DND-41 (cell line): ENCODE data around the gene ALKBH7.
A peak's percentile ranks its signal among the peaks of the same experiment; 100 is the strongest.

Experiments used
- ATAC-seq: fragments of 200-7000 bp; cut with Tn5 transposase; 3 replicates; pipeline ENCODE4 v1.9.1; 2021; ENCODE audit warnings: low read depth; ENCODE audit not compliant: insufficient read depth
- DNase-seq: peaks from one replicate; pipeline ENCODE4 v3.0.0-alpha.2; 2020
- H2AFZ ChIP-seq: 2 replicates; pipeline ENCODE4 v1.6.0; 2012; ENCODE audit warnings: low read depth, low read length
- H3K27ac ChIP-seq: 2 replicates; pipeline ENCODE4 v1.5.1; 2012; ENCODE audit warnings: low read length, inconsistent platforms
- H3K27me3 ChIP-seq: fragments of 200-600 bp; sonication (generic); 2 replicates; pipeline ENCODE4 v1.6.0; 2012; ENCODE audit warnings: low read length, mild to moderate bottlenecking, inconsistent platforms; ENCODE audit not compliant: insufficient read depth, poor library complexity
- H3K36me3 ChIP-seq: 2 replicates; pipeline ENCODE4 v1.5.1; 2012; ENCODE audit warnings: low read length, inconsistent platforms; ENCODE audit not compliant: insufficient read depth
- H3K4me1 ChIP-seq: 2 replicates; pipeline ENCODE4 v1.5.1; 2012; ENCODE audit warnings: mild to moderate bottlenecking, low read length; ENCODE audit not compliant: insufficient read depth
- H3K4me2 ChIP-seq: 2 replicates; pipeline ENCODE4 v1.6.0; 2012; ENCODE audit warnings: mild to moderate bottlenecking, moderate library complexity, low read length, inconsistent platforms; ENCODE audit not compliant: insufficient read depth
- H3K4me3 ChIP-seq, 2 experiments: fragments of 200-600 bp in 1 of 2; shearing (Covaris generic) in 1 of 2; 2 replicates each; pipeline ENCODE4 v1.5.1; 2012 to 2016; ENCODE audit warnings: inconsistent platforms in 2 of 2, low read length in 2 of 2, mild to moderate bottlenecking in 2 of 2, low read depth in 1 of 2, moderate library complexity in 1 of 2
- H3K79me2 ChIP-seq: 2 replicates; pipeline ENCODE4 v1.6.0; 2012; ENCODE audit warnings: low read length, inconsistent platforms; ENCODE audit not compliant: insufficient read depth
- H3K9ac ChIP-seq: 2 replicates; pipeline ENCODE4 v1.6.0; 2012; ENCODE audit warnings: low read depth, mild to moderate bottlenecking, inconsistent platforms, low read length, moderate library complexity
- H3K9me3 ChIP-seq: 2 replicates; pipeline ENCODE4 v1.5.1; 2012; ENCODE audit warnings: low read length, moderate library complexity, mild to moderate bottlenecking, inconsistent platforms; ENCODE audit not compliant: insufficient read depth, severe bottlenecking
- H4K20me1 ChIP-seq: 2 replicates; pipeline ENCODE4 v1.6.0; 2012; ENCODE audit warnings: low read length; ENCODE audit not compliant: insufficient read depth
- CTCF ChIP-seq: IDR thresholded peaks from 2 replicates; pipeline ENCODE4 v1.5.1; 2012; ENCODE audit warnings: borderline replicate concordance, low read length, moderate library complexity, mild to moderate bottlenecking; ENCODE audit not compliant: poor library complexity, severe bottlenecking; ENCODE audit errors: extremely low read depth
- EZH2 ChIP-seq: IDR thresholded peaks from 3 replicates; pipeline ENCODE4 v1.6.1; 2012; ENCODE audit warnings: borderline replicate concordance, low read depth, mild to moderate bottlenecking, moderate library complexity, low read length, inconsistent platforms; ENCODE audit not compliant: severe bottlenecking

The ALKBH7 gene

GRCh38 chr19:6362027-6362350, 10.6 kb upstream of the ALKBH7 start:
- peak; percentile 23; the same call in 2 of the 3 replicates for ATAC-seq
- Histone ChIP-seq H3K4me2 (peak overlapping the region; percentile 76), H2AFZ (peak overlapping the region; percentile 91), H3K27ac (peak overlapping the region; percentile 87), H3K27me3 (no peaks in the 10 kb centered on the region), H3K9me3 (no peaks in the 10 kb centered on the region), H4K20me1 (no peaks in the 10 kb centered on the region), H3K4me3 (peak overlapping the region; percentile 39 to 70; a peak in 3 of 4 replicates), H3K4me1 (peaks cover 28% of the 10 kb centered on the region), H3K79me2 (peaks cover 23% of the 10 kb centered on the region), H3K36me3 (peaks cover 35% of the 10 kb centered on the region), H3K9ac (peak overlapping the region; percentile 82)
- peak; percentile 61 for DNase-seq
- TF ChIP-seq CTCF (no peak), EZH2 (no peak)

GRCh38 chr19:6362351-6362801, 10.2 kb upstream of the ALKBH7 start:
- DNase-seq: peak; percentile 80
- Histone ChIP-seq H3K9ac (peak overlapping the region; percentile 82), H3K9me3 (no peaks in the 10 kb centered on the region), H3K4me2 (peak overlapping the region; percentile 76), H2AFZ (peak overlapping the region; percentile 91; the same call in 1 of the 2 replicates), H3K4me3 (peak overlapping the region; percentile 39 to 70; a peak in 3 of 4 replicates), H4K20me1 (no peaks in the 10 kb centered on the region), H3K4me1 (peaks cover 28% of the 10 kb centered on the region), H3K36me3 (peaks cover 39% of the 10 kb centered on the region), H3K27me3 (no peaks in the 10 kb centered on the region), H3K79me2 (peaks cover 23% of the 10 kb centered on the region), H3K27ac (peak overlapping the region; percentile 87)
- peak; percentile 71 for ATAC-seq
- TF ChIP-seq EZH2 (no peak), CTCF (no peak)

GRCh38 chr19:6364353-6364752, 8.2 kb upstream of the ALKBH7 start:
- peaks cover 28% of the 10 kb centered on the region for H3K4me1 ChIP-seq
- ATAC-seq (no peak), DNase-seq (no peak)
- H3K9me3 ChIP-seq: no peaks in the 10 kb centered on the region
- H3K27ac ChIP-seq: no peak overlapping the region
- no peaks in the 10 kb centered on the region; the same call in 1 of the 2 replicates for H4K20me1 ChIP-seq
- H3K79me2 ChIP-seq: peaks cover 23% of the 10 kb centered on the region
- no peak overlapping the region for H2AFZ ChIP-seq
- peaks cover 55% of the 10 kb centered on the region for H3K36me3 ChIP-seq
- H3K4me3 ChIP-seq: no peak overlapping the region
- no peaks in the 10 kb centered on the region for H3K27me3 ChIP-seq
- TF ChIP-seq EZH2: no peak
- TF ChIP-seq CTCF: no peak
- H3K9ac ChIP-seq: no peak overlapping the region
- peak overlapping the region; percentile 23; the same call in 1 of the 2 replicates for H3K4me2 ChIP-seq
